Keratinocyte (primary cell): ENCODE measurements around the gene C10orf71. TPM values are rescaled to one million over a fixed set of nuclear protein-coding genes. Genes with fewer than 3 reads are reported as not detected.

ENCODE experiments used
- DNase-seq: peaks from one replicate; pipeline ENCODE4 v3.0.0-alpha.2; 2011; ENCODE audit warnings: low read depth, missing footprints, low spot score
- FAIRE-seq: peaks from 2 replicates; lab custom pipeline; 2011; peaks lifted over from hg19 to GRCh38; lab: Jason Lieb, UNC
- H2AFZ ChIP-seq: 2 replicates; pipeline ENCODE4 v1.6.0; 2012; ENCODE audit warnings: low read length, control low read depth, inconsistent platforms; ENCODE audit not compliant: control insufficient read depth
- H3K27ac ChIP-seq: 2 replicates; pipeline ENCODE4 v1.5.1; 2011; ENCODE audit warnings: low read length; ENCODE audit not compliant: control insufficient read depth, insufficient read depth
- H3K27me3 ChIP-seq: 3 replicates; pipeline ENCODE4 v1.6.0; 2011; ENCODE audit warnings: low read length; ENCODE audit not compliant: control insufficient read depth, insufficient read depth; ENCODE audit errors: extremely low read depth
- H3K36me3 ChIP-seq, 2 experiments: 2 replicates in 1 of 2; 3 replicates in 1 of 2; pipeline ENCODE4 v1.5.1; 2011; ENCODE audit warnings: low read length in 2 of 2, mild to moderate bottlenecking in 1 of 2; ENCODE audit not compliant: control insufficient read depth in 2 of 2, insufficient read depth in 2 of 2; ENCODE audit errors: extremely low read depth in 1 of 2
- H3K4me1 ChIP-seq: 3 replicates; pipeline ENCODE4 v1.5.1; 2011; ENCODE audit warnings: low read length; ENCODE audit not compliant: control insufficient read depth, insufficient read depth; ENCODE audit errors: extremely low read depth
- H3K4me2 ChIP-seq: 3 replicates; pipeline ENCODE4 v1.6.0; 2011; ENCODE audit warnings: low read depth, low read length; ENCODE audit not compliant: control insufficient read depth, insufficient read depth; ENCODE audit errors: extremely low read depth
- H3K4me3 ChIP-seq, 3 experiments: fragments of 200-600 bp in 1 of 3; sonication (generic) in 1 of 3; 2 replicates in 2 of 3; 3 replicates in 1 of 3; pipeline ENCODE4 v1.5.1; 2011 to 2016; ENCODE audit warnings: low read length in 3 of 3, mild to moderate bottlenecking in 3 of 3, control low read depth in 2 of 3, inconsistent platforms in 1 of 3, low read depth in 1 of 3, mixed read lengths in 1 of 3, mixed run types in 1 of 3, moderate library complexity in 1 of 3; ENCODE audit not compliant: control insufficient read depth in 2 of 3, insufficient read depth in 2 of 3; ENCODE audit errors: extremely low read depth in 1 of 3
- H3K79me2 ChIP-seq: 2 replicates; pipeline ENCODE4 v1.6.0; 2012; ENCODE audit warnings: low read length; ENCODE audit not compliant: control insufficient read depth, insufficient read depth
- H3K9ac ChIP-seq: 3 replicates; pipeline ENCODE4 v1.6.0; 2011; ENCODE audit warnings: low read length; ENCODE audit not compliant: control insufficient read depth, insufficient read depth; ENCODE audit errors: extremely low read depth
- H3K9me1 ChIP-seq: 3 replicates; pipeline ENCODE4 v1.6.0; 2011; ENCODE audit warnings: low read length; ENCODE audit not compliant: control insufficient read depth, insufficient read depth; ENCODE audit errors: extremely low read depth
- H3K9me3 ChIP-seq: 2 replicates; pipeline ENCODE4 v1.5.1; 2012; ENCODE audit warnings: low read depth, low read length; ENCODE audit not compliant: control insufficient read depth
- H4K20me1 ChIP-seq: 3 replicates; pipeline ENCODE4 v1.6.0; 2011; ENCODE audit warnings: low read length; ENCODE audit not compliant: control insufficient read depth, insufficient read depth; ENCODE audit errors: extremely low read depth
- EZH2 ChIP-seq: IDR thresholded peaks from one replicate; pipeline ENCODE4 v1.6.1; 2012; ENCODE audit warnings: inconsistent platforms, mild to moderate bottlenecking, low read length, moderate library complexity
- dilution Hi-C: fragments of 300-500 bp; cut with MboI; formaldehyde crosslinking; loops from one replicate; pipeline ENCODE4 v1.7.0; 2020; ENCODE audit warnings: low sequenced_read_pairs; ENCODE audit not compliant: extremely low pct_ligation_motif_present
- polyA plus RNA-seq, 5 experiments: library from polyadenylated mRNA; depleted of rRNA in 3 of 5; stranded (reverse) in 3 of 5; stranded (forward) in 1 of 5; unstranded in 1 of 5; fragments of >200 nt; gene quantifications; 1 replicate in 1 of 5; 2 replicates in 3 of 5; 3 replicates in 1 of 5; pipeline versions ENCODE4 v1.2.1 to v1.2.3, GENCODE V29; 2011 to 2012; ENCODE audit warnings: missing spikeins in 2 of 5, low read depth in 1 of 5, low replicate concordance in 1 of 5
- TF ChIP-seq, protein P1 (sequence below), 3 experiments: IDR thresholded peaks in 1 of 3; conservative IDR thresholded peaks in 1 of 3; optimal IDR thresholded peaks in 1 of 3; 2 replicates in 2 of 3; 3 replicates in 1 of 3; pipeline versions ENCODE3 to v1.5.1; 2011; ENCODE audit warnings: low read length in 3 of 3, mild to moderate bottlenecking in 3 of 3, moderate library complexity in 2 of 3, control low read depth in 1 of 3, inconsistent platforms in 1 of 3; ENCODE audit not compliant: insufficient read depth in 2 of 3; ENCODE audit errors: extremely low read depth in 1 of 3

Gene C10orf71
- polyA plus RNA-seq, 1 donor (not counting 4 experiments of a cell fraction or from before 2014, with no cell fraction given), result not detected

DNA sequence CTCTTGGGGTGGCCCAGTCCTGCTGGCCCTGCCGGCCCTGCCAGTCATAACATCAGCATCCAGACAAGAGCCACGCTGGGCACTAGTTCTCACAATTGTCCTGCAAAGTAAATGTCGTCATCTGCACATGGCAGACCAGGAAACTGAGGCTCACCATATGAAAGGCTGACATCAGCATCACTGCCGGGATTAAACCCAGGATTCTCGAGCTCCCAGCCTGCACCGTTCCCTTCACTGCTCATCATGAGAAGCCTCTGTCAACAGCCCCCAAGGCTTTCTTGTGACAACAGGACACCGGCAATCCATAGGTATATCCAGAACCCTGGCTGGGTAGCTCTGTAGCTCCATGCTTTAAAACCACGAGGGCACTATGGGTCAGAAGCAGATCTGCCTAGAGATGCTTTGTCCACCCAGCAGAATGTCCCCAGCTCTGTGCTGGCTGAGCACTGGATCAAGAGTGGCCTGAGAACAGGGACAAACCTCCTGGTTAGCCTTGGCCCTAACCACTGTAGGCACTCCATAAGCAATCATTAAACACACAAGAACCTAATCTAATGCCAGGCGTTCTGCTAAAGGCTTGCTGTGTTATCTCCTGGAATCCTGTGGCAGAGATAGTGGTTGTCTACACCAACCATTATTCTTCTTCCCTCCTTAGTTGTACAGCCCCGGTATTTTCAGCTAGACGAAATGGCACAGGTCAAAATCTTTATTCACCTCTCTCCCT, 41.2 kb upstream of the C10orf71 start:
- Histone ChIP-seq H3K9ac (no peak overlapping the region), H3K79me2 (no peaks in the 10 kb centered on the region), H3K27me3 (no peaks in the 10 kb centered on the region), H2AFZ (no peak overlapping the region), H3K4me1 (no peaks in the 10 kb centered on the region), H3K4me2 (no peak overlapping the region), H3K36me3 (no peaks in the 10 kb centered on the region), H4K20me1 (no peaks in the 10 kb centered on the region), H3K27ac (no peak overlapping the region), H3K4me3 (no peak overlapping the region), H3K9me1 (no peaks in the 10 kb centered on the region), H3K9me3 (no peaks in the 10 kb centered on the region)
- DNase-seq (no peak), FAIRE-seq (no peak)
- TF ChIP-seq EZH2, result no peak
- TF ChIP-seq, protein P1, sequence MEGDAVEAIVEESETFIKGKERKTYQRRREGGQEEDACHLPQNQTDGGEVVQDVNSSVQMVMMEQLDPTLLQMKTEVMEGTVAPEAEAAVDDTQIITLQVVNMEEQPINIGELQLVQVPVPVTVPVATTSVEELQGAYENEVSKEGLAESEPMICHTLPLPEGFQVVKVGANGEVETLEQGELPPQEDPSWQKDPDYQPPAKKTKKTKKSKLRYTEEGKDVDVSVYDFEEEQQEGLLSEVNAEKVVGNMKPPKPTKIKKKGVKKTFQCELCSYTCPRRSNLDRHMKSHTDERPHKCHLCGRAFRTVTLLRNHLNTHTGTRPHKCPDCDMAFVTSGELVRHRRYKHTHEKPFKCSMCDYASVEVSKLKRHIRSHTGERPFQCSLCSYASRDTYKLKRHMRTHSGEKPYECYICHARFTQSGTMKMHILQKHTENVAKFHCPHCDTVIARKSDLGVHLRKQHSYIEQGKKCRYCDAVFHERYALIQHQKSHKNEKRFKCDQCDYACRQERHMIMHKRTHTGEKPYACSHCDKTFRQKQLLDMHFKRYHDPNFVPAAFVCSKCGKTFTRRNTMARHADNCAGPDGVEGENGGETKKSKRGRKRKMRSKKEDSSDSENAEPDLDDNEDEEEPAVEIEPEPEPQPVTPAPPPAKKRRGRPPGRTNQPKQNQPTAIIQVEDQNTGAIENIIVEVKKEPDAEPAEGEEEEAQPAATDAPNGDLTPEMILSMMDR (optimal IDR thresholded peaks at IDR 0.05 in 1 of 3, IDR thresholded peaks at IDR 0.05 in 1 of 3, conservative IDR thresholded peaks at IDR 0.05 in 1 of 3; ENCODE audit: extremely low read depth in 1 of 3, insufficient read depth in 2 of 3, low read length in 3 of 3), result no peak
- dilution Hi-C loops, result no loop called here

DNA sequence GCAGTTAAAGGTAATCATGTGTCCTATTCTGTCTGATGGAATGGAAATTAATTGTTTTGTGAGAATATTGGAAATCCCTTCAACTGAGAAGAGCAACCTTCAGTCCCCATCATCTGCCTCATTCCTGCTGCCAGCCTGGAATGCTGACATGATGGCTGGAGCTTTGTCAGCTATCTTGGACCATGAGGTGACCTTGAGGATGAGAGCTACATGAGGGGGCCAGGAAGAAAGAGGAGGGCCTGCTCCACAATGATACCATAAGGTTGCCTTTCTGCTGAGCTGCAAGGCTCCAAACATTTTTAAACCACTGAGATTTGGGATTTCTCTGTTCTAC, 40.7 kb upstream of the C10orf71 start:
- dilution Hi-C loops, result no loop called here
- Histone ChIP-seq H3K4me3 (no peak overlapping the region), H3K79me2 (no peaks in the 10 kb centered on the region), H3K9ac (no peak overlapping the region), H3K9me3 (no peaks in the 10 kb centered on the region), H3K9me1 (no peaks in the 10 kb centered on the region), H3K4me2 (no peak overlapping the region), H2AFZ (no peak overlapping the region), H3K27me3 (no peaks in the 10 kb centered on the region), H4K20me1 (no peaks in the 10 kb centered on the region), H3K36me3 (no peaks in the 10 kb centered on the region), H3K27ac (no peak overlapping the region), H3K4me1 (no peaks in the 10 kb centered on the region)
- DNase-seq (no peak), FAIRE-seq (no peak)
- TF ChIP-seq EZH2, result no peak
- TF ChIP-seq, protein P1 (optimal IDR thresholded peaks at IDR 0.05 in 1 of 3, IDR thresholded peaks at IDR 0.05 in 1 of 3, conservative IDR thresholded peaks at IDR 0.05 in 1 of 3; ENCODE audit: extremely low read depth in 1 of 3, insufficient read depth in 2 of 3, low read length in 3 of 3), result no peak
